ENCODE results near the gene TP53RK.
"Not testable (repeated sequence)": the region's sequence is repeated elsewhere in the genome, so short reads cannot be mapped to it uniquely, and the experiment has no call there.

TP53RK gene

GRCh38 chr20:46677608-46678007 lies 11.6 kb downstream of the TP53RK start:
- H3K4me3 ChIP-seq (ENCODE audit: low read depth, low read length), result no peak overlapping the region
- TF ChIP-seq CTCF (IDR thresholded peaks at IDR 0.05; ENCODE audit: insufficient read depth, low read depth, low read length, missing control alignments), result no peak
- DNase-seq (ENCODE audit: low read depth), result no peak

GRCh38 chr20:46676649-46677316 lies 12.5 kb downstream of the TP53RK start:
- not testable (repeated sequence) for H3K4me3 ChIP-seq (ENCODE audit: low read depth, low read length); DNase-seq (ENCODE audit: low read depth)

DNA sequence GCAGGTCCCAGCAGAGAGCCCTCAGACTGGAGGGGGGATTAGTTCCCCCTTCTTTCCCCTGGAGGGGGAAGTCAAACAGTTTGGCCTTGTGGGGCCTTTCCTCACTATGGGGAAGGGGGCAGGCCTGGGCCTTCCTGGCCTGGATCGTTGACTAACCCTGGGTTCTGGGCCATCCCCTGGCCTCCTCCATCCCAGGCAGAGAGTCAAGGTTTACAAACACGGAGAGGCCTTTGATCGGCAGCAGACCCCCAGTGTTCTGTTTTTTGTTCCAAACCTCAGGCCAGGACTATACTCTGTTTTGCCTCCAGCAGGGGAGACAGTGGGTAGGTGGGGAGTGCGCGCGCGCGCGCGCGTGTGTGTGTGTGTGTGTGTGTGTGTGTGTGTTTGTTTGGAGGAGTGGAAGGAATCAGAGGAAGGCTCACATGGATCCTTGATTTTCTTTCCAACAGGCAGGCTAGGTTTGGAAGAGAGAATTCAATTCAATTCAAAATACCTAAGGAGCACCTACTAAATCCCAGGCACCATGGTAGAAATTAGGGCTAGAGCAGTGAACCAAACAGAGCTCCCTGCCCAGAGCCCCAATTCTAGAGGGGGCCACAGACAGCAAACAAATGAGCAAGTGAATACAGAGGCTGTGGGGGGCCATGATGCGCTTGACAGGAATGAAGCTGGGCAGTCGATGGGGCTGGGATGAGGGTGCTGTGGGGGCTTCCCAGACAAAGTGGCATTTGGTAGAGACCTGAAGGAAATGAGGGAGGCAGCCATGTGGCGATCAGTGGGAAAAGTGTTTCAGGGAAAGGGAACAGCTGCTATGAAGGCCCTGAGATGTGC lies 14.8 kb downstream of the TP53RK start:
- no peak for TF ChIP-seq CTCF (IDR thresholded peaks at IDR 0.05; ENCODE audit: insufficient read depth, low read depth, low read length, missing control alignments)
- DNase-seq (ENCODE audit: low read depth), result no peak
- no peak overlapping the region for H3K4me3 ChIP-seq (ENCODE audit: low read depth, low read length)

GRCh38 chr20:46673394-46674252 lies 15.6 kb downstream of the TP53RK start:
- no peak for TF ChIP-seq CTCF (IDR thresholded peaks at IDR 0.05; ENCODE audit: insufficient read depth, low read depth, low read length, missing control alignments)
- no peak overlapping the region for H3K4me3 ChIP-seq (ENCODE audit: low read depth, low read length)
- DNase-seq (ENCODE audit: low read depth), result no peak

- no peak for DNase-seq (ENCODE audit: low read depth)
- no peak overlapping the region for H3K4me3 ChIP-seq (ENCODE audit: low read depth, low read length)
- TF ChIP-seq CTCF (IDR thresholded peaks at IDR 0.05; ENCODE audit: insufficient read depth, low read depth, low read length, missing control alignments), result no peak
These were observed 16.6 kb downstream of the TP53RK start for GRCh38 chr20:46672543-46673148.

DNA sequence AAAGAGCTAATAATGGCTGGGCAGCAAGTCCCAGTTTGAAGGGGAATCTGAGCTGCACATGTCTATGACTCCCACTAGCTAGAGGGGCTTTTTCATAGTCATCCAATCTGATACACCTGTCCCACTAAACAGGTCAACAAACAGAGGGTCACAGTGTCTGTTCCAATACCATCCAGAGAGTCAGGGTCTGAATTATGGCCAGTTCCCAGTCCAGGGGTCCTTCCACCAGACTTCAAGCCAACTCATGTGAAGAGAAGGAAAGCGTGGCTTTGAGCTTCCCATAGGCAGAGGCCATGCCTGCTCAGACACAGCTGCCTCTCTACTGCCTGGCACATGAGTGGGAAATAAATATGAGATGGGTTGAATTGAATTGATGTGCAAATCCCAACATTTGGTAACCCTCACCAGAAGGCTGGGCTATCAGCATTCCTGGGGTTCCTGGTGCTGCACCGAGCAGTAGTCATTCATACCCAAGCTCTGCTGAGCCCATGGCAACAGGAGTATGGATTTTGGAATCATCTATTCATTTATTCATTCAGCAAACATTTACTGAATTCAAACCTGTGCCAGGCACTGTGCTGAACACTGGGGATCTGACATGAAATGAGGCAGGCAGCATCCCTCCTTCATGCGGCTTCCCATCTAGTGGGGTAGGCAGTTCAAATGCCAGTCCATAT lies 17.2 kb downstream of the TP53RK start:
- DNase-seq (ENCODE audit: low read depth), result no peak
- TF ChIP-seq CTCF (IDR thresholded peaks at IDR 0.05; ENCODE audit: insufficient read depth, low read depth, low read length, missing control alignments), result no peak
- H3K4me3 ChIP-seq (ENCODE audit: low read depth, low read length), result no peak overlapping the region

All from GM12865 (cell line).